ENCODE results near the gene FCRL5. TPM values are rescaled to one million over a fixed set of nuclear protein-coding genes. Genes with fewer than 3 reads are reported as not detected.

The FCRL5 gene
- polyA plus RNA-seq, 2 of the 4 experiments (the other 2 are of a cell fraction), result not detected

DNA sequence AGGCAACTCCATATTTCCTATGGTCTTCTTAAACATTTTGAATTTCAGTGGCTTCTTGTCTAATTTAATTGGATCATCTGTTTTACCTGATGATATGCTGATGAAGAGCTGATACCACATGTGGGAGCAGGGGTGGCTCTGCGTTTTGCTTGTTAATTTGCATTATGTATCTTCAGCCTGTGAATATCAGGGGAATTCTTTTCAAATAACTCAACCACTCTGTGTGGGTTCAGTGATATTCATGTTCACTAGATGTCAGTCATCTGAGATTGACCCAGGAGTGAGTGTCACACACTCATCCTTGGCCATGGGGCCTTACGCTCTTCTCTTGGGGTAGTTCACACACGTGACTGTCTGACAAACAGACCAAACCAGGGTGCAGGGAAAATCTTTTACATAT is 83.0 kb downstream of the FCRL5 start:
- no peaks in the 10 kb centered on the region for H3K9me3 ChIP-seq
- FAIRE-seq (no peak), ATAC-seq (no peak), DNase-seq (ENCODE audit: low read depth in 1 of 2, low spot score in 1 of 2) (no peak)
- no peak overlapping the region for H3K4me3 ChIP-seq
- TF ChIP-seq HOXA7 (CRISPR knock-in tag; IDR thresholded peaks at IDR 0.05), result no peak
- TF ChIP-seq FOSB (CRISPR knock-in tag; IDR thresholded peaks at IDR 0.05), result no peak
- TF ChIP-seq MAFK (IDR thresholded peaks at IDR 0.05; ENCODE audit: partially characterized antibody), result no peak
- no peak for TF ChIP-seq RARB (CRISPR knock-in tag; IDR thresholded peaks at IDR 0.05)
- TF ChIP-seq, protein P1, sequence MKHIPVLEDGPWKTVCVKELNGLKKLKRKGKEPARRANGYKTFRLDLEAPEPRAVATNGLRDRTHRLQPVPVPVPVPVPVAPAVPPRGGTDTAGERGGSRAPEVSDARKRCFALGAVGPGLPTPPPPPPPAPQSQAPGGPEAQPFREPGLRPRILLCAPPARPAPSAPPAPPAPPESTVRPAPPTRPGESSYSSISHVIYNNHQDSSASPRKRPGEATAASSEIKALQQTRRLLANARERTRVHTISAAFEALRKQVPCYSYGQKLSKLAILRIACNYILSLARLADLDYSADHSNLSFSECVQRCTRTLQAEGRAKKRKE (CRISPR knock-in tag; IDR thresholded peaks at IDR 0.05; ENCODE audit: low read depth), result no peak
- TF ChIP-seq RAD21 (conservative IDR thresholded peaks at IDR 0.05 in 1 of 2, IDR thresholded peaks at IDR 0.05 in 1 of 2), result no peak
- TF ChIP-seq MYC (IDR thresholded peaks at IDR 0.05; ENCODE audit: borderline replicate concordance, low read length), result no peak
- TF ChIP-seq PBX3 (IDR thresholded peaks at IDR 0.05), result no peak
- TF ChIP-seq, protein P2, sequence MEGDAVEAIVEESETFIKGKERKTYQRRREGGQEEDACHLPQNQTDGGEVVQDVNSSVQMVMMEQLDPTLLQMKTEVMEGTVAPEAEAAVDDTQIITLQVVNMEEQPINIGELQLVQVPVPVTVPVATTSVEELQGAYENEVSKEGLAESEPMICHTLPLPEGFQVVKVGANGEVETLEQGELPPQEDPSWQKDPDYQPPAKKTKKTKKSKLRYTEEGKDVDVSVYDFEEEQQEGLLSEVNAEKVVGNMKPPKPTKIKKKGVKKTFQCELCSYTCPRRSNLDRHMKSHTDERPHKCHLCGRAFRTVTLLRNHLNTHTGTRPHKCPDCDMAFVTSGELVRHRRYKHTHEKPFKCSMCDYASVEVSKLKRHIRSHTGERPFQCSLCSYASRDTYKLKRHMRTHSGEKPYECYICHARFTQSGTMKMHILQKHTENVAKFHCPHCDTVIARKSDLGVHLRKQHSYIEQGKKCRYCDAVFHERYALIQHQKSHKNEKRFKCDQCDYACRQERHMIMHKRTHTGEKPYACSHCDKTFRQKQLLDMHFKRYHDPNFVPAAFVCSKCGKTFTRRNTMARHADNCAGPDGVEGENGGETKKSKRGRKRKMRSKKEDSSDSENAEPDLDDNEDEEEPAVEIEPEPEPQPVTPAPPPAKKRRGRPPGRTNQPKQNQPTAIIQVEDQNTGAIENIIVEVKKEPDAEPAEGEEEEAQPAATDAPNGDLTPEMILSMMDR (IDR thresholded peaks at IDR 0.05), result no peak
- no peak for TF ChIP-seq NR3C1 (IDR thresholded peaks at IDR 0.05)
- no peak for TF ChIP-seq HOXB5 (CRISPR knock-in tag; IDR thresholded peaks at IDR 0.05)
- no peak for TF ChIP-seq ZFP36 (IDR thresholded peaks at IDR 0.05; ENCODE audit: borderline replicate concordance, partially characterized antibody)
- TF ChIP-seq EHMT2 (IDR thresholded peaks at IDR 0.05; ENCODE audit: low read depth), result no peak
- no peak for TF ChIP-seq KDM1A (IDR thresholded peaks at IDR 0.05; ENCODE audit: low read depth)
- TF ChIP-seq NPAS2 (CRISPR knock-in tag; IDR thresholded peaks at IDR 0.05; ENCODE audit: borderline replicate concordance), result no peak
- no peak for TF ChIP-seq PHF8 (IDR thresholded peaks at IDR 0.05; ENCODE audit: borderline replicate concordance, low read depth)
- TF ChIP-seq USF2 (IDR thresholded peaks at IDR 0.05), result no peak
- H3K27ac ChIP-seq, result no peak overlapping the region
- H3K4me2 ChIP-seq, result no peak overlapping the region
- ChIA-PET POLR2A (no interaction called here), CTCF (no interaction called here)
- no peaks in the 10 kb centered on the region for H3K4me1 ChIP-seq
- 31% methylated on average over 3 of the region's 3 CpGs for WGBS (ENCODE audit: missing lambda C conversion rate)

DNA sequence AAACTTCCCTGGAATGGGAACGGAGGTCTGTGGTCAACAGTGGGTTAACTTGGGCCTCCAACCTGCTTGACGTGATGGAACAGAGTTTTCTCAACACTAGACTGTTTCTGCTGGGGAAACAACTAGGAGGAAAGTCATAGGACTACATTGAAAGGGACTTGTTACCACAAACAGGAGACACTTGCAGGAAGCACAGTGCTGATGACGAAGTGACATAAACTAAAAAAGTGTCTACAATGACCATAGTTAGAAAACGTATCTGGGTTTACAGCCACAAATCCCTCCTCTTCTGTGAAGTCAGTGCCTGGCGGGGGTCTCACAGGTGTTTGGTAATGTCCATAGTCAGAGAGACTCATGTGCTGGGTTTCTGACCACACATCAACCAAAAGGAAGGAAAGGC is 86.3 kb downstream of the FCRL5 start:
- FAIRE-seq (no peak), DNase-seq (ENCODE audit: low read depth in 1 of 2, low spot score in 1 of 2) (no peak), ATAC-seq (no peak)
- H3K27ac ChIP-seq, result no peak overlapping the region
- no peak for TF ChIP-seq EP300 (IDR thresholded peaks at IDR 0.05)
- TF ChIP-seq TP53 (CRISPR knock-in tag; IDR thresholded peaks at IDR 0.05), result no peak
- TF ChIP-seq RARB (CRISPR knock-in tag; IDR thresholded peaks at IDR 0.05), result no peak
- TF ChIP-seq MAZ (IDR thresholded peaks at IDR 0.05; ENCODE audit: borderline replicate concordance, low read depth, low read length), result no peak
- no peak for TF ChIP-seq TFCP2L1 (CRISPR knock-in tag; IDR thresholded peaks at IDR 0.05)
- TF ChIP-seq RFX5 (IDR thresholded peaks at IDR 0.05), result no peak
- TF ChIP-seq POLR2AphosphoS2 (conservative IDR thresholded peaks at IDR 0.05; ENCODE audit: low read length), result no peak
- TF ChIP-seq FOSL2 (IDR thresholded peaks at IDR 0.05), result no peak
- TF ChIP-seq FOSL2 (CRISPR knock-in tag; IDR thresholded peaks at IDR 0.05), result no peak
- no peak for TF ChIP-seq ESRRA (IDR thresholded peaks at IDR 0.05; ENCODE audit: borderline replicate concordance, low read length)
- TF ChIP-seq KDM5A (IDR thresholded peaks at IDR 0.05), result no peak
- ChIA-PET CTCF (no interaction called here), POLR2A (no interaction called here)
- H3K4me1 ChIP-seq, result no peaks in the 10 kb centered on the region
- H3K9me3 ChIP-seq, result no peaks in the 10 kb centered on the region
- 18% methylated on average over 5 of the region's 5 CpGs for WGBS (ENCODE audit: missing lambda C conversion rate)
- H3K4me2 ChIP-seq, result no peak overlapping the region
- H3K4me3 ChIP-seq, result no peak overlapping the region

Other genes starting within 250 kb of the FCRL5 start
- not detected in 2 replicates for gene FCRL4, start 45.6 kb upstream of the FCRL5 start, polyA plus RNA-seq (2011; rRNA removed)
- gene FCRL4, start 45.6 kb upstream of the FCRL5 start, polyA plus RNA-seq (2017; fragmentation: RNase III; extraction: RNeasy Plus Mini Kit Qiagen cat#74134 plus additional on column Dnase treatment), result not detected in 3 replicates
- gene FCRL3, start 148.3 kb upstream of the FCRL5 start, polyA plus RNA-seq (2011; rRNA removed), result 0.01 TPM in 1 of 2 replicates, not detected in the other
- gene FCRL3, start 148.3 kb upstream of the FCRL5 start, polyA plus RNA-seq (2017; fragmentation: RNase III; extraction: RNeasy Plus Mini Kit Qiagen cat#74134 plus additional on column Dnase treatment), result not detected in 3 replicates
- not detected in 2 replicates for gene FCRL2, start 224.6 kb upstream of the FCRL5 start, polyA plus RNA-seq (2011; rRNA removed)
- gene FCRL2, start 224.6 kb upstream of the FCRL5 start, polyA plus RNA-seq (2017; fragmentation: RNase III; extraction: RNeasy Plus Mini Kit Qiagen cat#74134 plus additional on column Dnase treatment), result not detected in 3 replicates